ENCODE measurements around the gene LRRC36.

LRRC36 gene

GRCh38 chr16:67423015-67423414 lies 96.4 kb downstream of the LRRC36 start:
- no peak overlapping the region for H3K4me3 ChIP-seq (ENCODE audit: control insufficient read depth in 1 of 7, extremely low read depth in 1 of 7, insufficient read depth in 4 of 7, low read depth in 2 of 7, low read length in 6 of 7)
- DNase-seq, result no peak
- ChIA-PET POLR2A (no interaction called here), CTCF (interaction anchor here (1.9 to 10.0 kb wide), 2 partner anchors 12 to 41 kb away, joined by 4 to 149 read pairs; no protein-coding TSS in a partner anchor)
- H3K27me3 ChIP-seq (replicated peaks in 2 of 5; ENCODE audit: control insufficient read depth in 4 of 5, insufficient read depth in 5 of 5, low read length in 4 of 5), result peaks cover 2 to 21% (median 13%) of the 10 kb centered on the region in 5 experiments
- H3K9me3 ChIP-seq (ENCODE audit: control extremely low read depth in 1 of 5, control insufficient read depth in 4 of 5, insufficient read depth in 2 of 5, low read depth in 1 of 5, low read length in 4 of 5), result no peaks in the 10 kb centered on the region
- no peaks in the 10 kb centered on the region for H3K4me1 ChIP-seq (ENCODE audit: control extremely low read depth in 1 of 4, control insufficient read depth in 4 of 4, insufficient read depth in 4 of 4, low read length in 3 of 4)
- H3K27ac ChIP-seq (ENCODE audit: insufficient read depth in 1 of 2, low read depth in 1 of 2, low read length in 2 of 2, poor library complexity in 1 of 2, severe bottlenecking in 2 of 2), result no peak overlapping the region
- H3K36me3 ChIP-seq (ENCODE audit: control insufficient read depth in 4 of 4, insufficient read depth in 4 of 4, low read length in 3 of 4), result no peaks in the 10 kb centered on the region
- 98% methylated on average over 4 of the region's 5 CpGs for WGBS (ENCODE audit: insufficient coverage)

GRCh38 chr16:67423611-67424260 lies 97.1 kb downstream of the LRRC36 start:
- no peaks in the 10 kb centered on the region for H3K9me3 ChIP-seq (ENCODE audit: control extremely low read depth in 1 of 5, control insufficient read depth in 4 of 5, insufficient read depth in 2 of 5, low read depth in 1 of 5, low read length in 4 of 5)
- no peak for DNase-seq
- CTCF ChIA-PET, result interaction anchor here (1.9 to 10.0 kb wide), 5 partner anchors 12 to 40 kb away, joined by 4 to 149 read pairs (median 22); no protein-coding TSS in a partner anchor
- no peak overlapping the region for H3K4me3 ChIP-seq (ENCODE audit: control insufficient read depth in 1 of 7, extremely low read depth in 1 of 7, insufficient read depth in 4 of 7, low read depth in 2 of 7, low read length in 6 of 7)
- H3K27me3 ChIP-seq (replicated peaks in 2 of 5; ENCODE audit: control insufficient read depth in 4 of 5, insufficient read depth in 5 of 5, low read length in 4 of 5), result peaks cover 2 to 27% (median 13%) of the 10 kb centered on the region in 5 experiments
- POLR2A ChIA-PET, result no interaction called here
- 69% methylated on average over 4 of the region's 9 CpGs for WGBS (ENCODE audit: insufficient coverage)
- H3K4me1 ChIP-seq (ENCODE audit: control extremely low read depth in 1 of 4, control insufficient read depth in 4 of 4, insufficient read depth in 4 of 4, low read length in 3 of 4), result no peaks in the 10 kb centered on the region
- no peaks in the 10 kb centered on the region for H3K36me3 ChIP-seq (ENCODE audit: control insufficient read depth in 4 of 4, insufficient read depth in 4 of 4, low read length in 3 of 4)
- H3K27ac ChIP-seq (ENCODE audit: insufficient read depth in 1 of 2, low read depth in 1 of 2, low read length in 2 of 2, poor library complexity in 1 of 2, severe bottlenecking in 2 of 2), result no peak overlapping the region

GRCh38 chr16:67424261-67424615 lies 97.6 kb downstream of the LRRC36 start:
- H3K27me3 ChIP-seq (replicated peaks in 2 of 5; ENCODE audit: control insufficient read depth in 4 of 5, insufficient read depth in 5 of 5, low read length in 4 of 5), result peaks cover 2 to 32% (median 18%) of the 10 kb centered on the region in 5 experiments
- no peak for DNase-seq
- H3K4me3 ChIP-seq (ENCODE audit: control insufficient read depth in 1 of 7, extremely low read depth in 1 of 7, insufficient read depth in 4 of 7, low read depth in 2 of 7, low read length in 6 of 7), result no peak overlapping the region
- H3K4me1 ChIP-seq (ENCODE audit: control extremely low read depth in 1 of 4, control insufficient read depth in 4 of 4, insufficient read depth in 4 of 4, low read length in 3 of 4), result no peaks in the 10 kb centered on the region
- CTCF ChIA-PET, result interaction anchor here (1.9 to 10.0 kb wide), 6 partner anchors 9 to 39 kb away, joined by 4 to 149 read pairs (median 28); partner anchors contain the start of gene ZDHHC1
- 73% methylated on average over 5 of the region's 5 CpGs for WGBS (ENCODE audit: insufficient coverage)
- no peak overlapping the region for H3K27ac ChIP-seq (ENCODE audit: insufficient read depth in 1 of 2, low read depth in 1 of 2, low read length in 2 of 2, poor library complexity in 1 of 2, severe bottlenecking in 2 of 2)
- no peaks in the 10 kb centered on the region for H3K36me3 ChIP-seq (ENCODE audit: control insufficient read depth in 4 of 4, insufficient read depth in 4 of 4, low read length in 3 of 4)
- POLR2A ChIA-PET, result no interaction called here
- no peaks in the 10 kb centered on the region for H3K9me3 ChIP-seq (ENCODE audit: control extremely low read depth in 1 of 5, control insufficient read depth in 4 of 5, insufficient read depth in 2 of 5, low read depth in 1 of 5, low read length in 4 of 5)

- H3K9me3 ChIP-seq (ENCODE audit: control extremely low read depth in 1 of 5, control insufficient read depth in 4 of 5, insufficient read depth in 2 of 5, low read depth in 1 of 5, low read length in 4 of 5), result no peaks in the 10 kb centered on the region
- no peak overlapping the region for H3K4me3 ChIP-seq (ENCODE audit: control insufficient read depth in 1 of 7, extremely low read depth in 1 of 7, insufficient read depth in 4 of 7, low read depth in 2 of 7, low read length in 6 of 7)
- ChIA-PET CTCF (interaction anchor here (0.9 to 10.0 kb wide), 9 partner anchors 10 to 39 kb away, joined by 3 to 149 read pairs (median 6); partner anchors contain the start of gene ZDHHC1), POLR2A (no interaction called here)
- DNase-seq, result no peak
- no peaks in the 10 kb centered on the region for H3K36me3 ChIP-seq (ENCODE audit: control insufficient read depth in 4 of 4, insufficient read depth in 4 of 4, low read length in 3 of 4)
- peaks cover 0 to under 1% (median 0%) of the 10 kb centered on the region in 4 experiments for H3K4me1 ChIP-seq (ENCODE audit: control extremely low read depth in 1 of 4, control insufficient read depth in 4 of 4, insufficient read depth in 4 of 4, low read length in 3 of 4)
- H3K27me3 ChIP-seq (replicated peaks in 2 of 5; ENCODE audit: control insufficient read depth in 4 of 5, insufficient read depth in 5 of 5, low read length in 4 of 5), result peaks cover 2 to 41% (median 25%) of the 10 kb centered on the region in 5 experiments
- 85% methylated on average over 4 of the region's 6 CpGs for WGBS (ENCODE audit: insufficient coverage)
- no peak overlapping the region for H3K27ac ChIP-seq (ENCODE audit: insufficient read depth in 1 of 2, low read depth in 1 of 2, low read length in 2 of 2, poor library complexity in 1 of 2, severe bottlenecking in 2 of 2)
Observed at GRCh38 chr16:67425061-67425460, 98.4 kb downstream of the LRRC36 start.

GRCh38 chr16:67425580-67425979 lies 99.0 kb downstream of the LRRC36 start:
- POLR2A ChIA-PET, result no interaction called here
- Histone ChIP-seq H3K4me1 (ENCODE audit: control extremely low read depth in 1 of 4, control insufficient read depth in 4 of 4, insufficient read depth in 4 of 4, low read length in 3 of 4) (peaks cover 0 to 5% (median 4%) of the 10 kb centered on the region in 4 experiments), H3K9me3 (ENCODE audit: control extremely low read depth in 1 of 5, control insufficient read depth in 4 of 5, insufficient read depth in 2 of 5, low read depth in 1 of 5, low read length in 4 of 5) (no peaks in the 10 kb centered on the region), H3K4me3 (ENCODE audit: control insufficient read depth in 1 of 7, extremely low read depth in 1 of 7, insufficient read depth in 4 of 7, low read depth in 2 of 7, low read length in 6 of 7) (no peak overlapping the region), H3K36me3 (ENCODE audit: control insufficient read depth in 4 of 4, insufficient read depth in 4 of 4, low read length in 3 of 4) (no peaks in the 10 kb centered on the region), H3K27me3 (replicated peaks in 2 of 5; ENCODE audit: control insufficient read depth in 4 of 5, insufficient read depth in 5 of 5, low read length in 4 of 5) (peaks cover 2 to 46% (median 25%) of the 10 kb centered on the region in 5 experiments), H3K27ac (ENCODE audit: insufficient read depth in 1 of 2, low read depth in 1 of 2, low read length in 2 of 2, poor library complexity in 1 of 2, severe bottlenecking in 2 of 2) (no peak overlapping the region)
- CTCF ChIA-PET, result interaction anchor here (0.9 to 10.0 kb wide), 10 partner anchors 10 to 38 kb away, joined by 3 to 149 read pairs (median 4); partner anchors contain the start of gene ZDHHC1
- DNase-seq, result no peak
- 92% methylated on average over 3 of the region's 4 CpGs for WGBS (ENCODE audit: insufficient coverage)

GRCh38 chr16:67426022-67426421 lies 99.4 kb downstream of the LRRC36 start:
- H3K36me3 ChIP-seq (ENCODE audit: control insufficient read depth in 4 of 4, insufficient read depth in 4 of 4, low read length in 3 of 4), result no peaks in the 10 kb centered on the region
- H3K4me3 ChIP-seq (ENCODE audit: control insufficient read depth in 1 of 7, extremely low read depth in 1 of 7, insufficient read depth in 4 of 7, low read depth in 2 of 7, low read length in 6 of 7), result no peak overlapping the region
- 93% methylated on average over 4 of the region's 7 CpGs for WGBS (ENCODE audit: insufficient coverage)
- POLR2A ChIA-PET, result no interaction called here
- peaks cover 2 to 47% (median 25%) of the 10 kb centered on the region in 5 experiments for H3K27me3 ChIP-seq (replicated peaks in 2 of 5; ENCODE audit: control insufficient read depth in 4 of 5, insufficient read depth in 5 of 5, low read length in 4 of 5)
- CTCF ChIA-PET, result interaction anchor here (0.9 to 10.0 kb wide), 10 partner anchors 11 to 38 kb away, joined by 3 to 149 read pairs (median 4); partner anchors contain the start of gene ZDHHC1
- peaks cover 0 to 7% (median 6%) of the 10 kb centered on the region in 4 experiments for H3K4me1 ChIP-seq (ENCODE audit: control extremely low read depth in 1 of 4, control insufficient read depth in 4 of 4, insufficient read depth in 4 of 4, low read length in 3 of 4)
- DNase-seq, result no peak
- no peaks in the 10 kb centered on the region for H3K9me3 ChIP-seq (ENCODE audit: control extremely low read depth in 1 of 5, control insufficient read depth in 4 of 5, insufficient read depth in 2 of 5, low read depth in 1 of 5, low read length in 4 of 5)
- H3K27ac ChIP-seq (ENCODE audit: insufficient read depth in 1 of 2, low read depth in 1 of 2, low read length in 2 of 2, poor library complexity in 1 of 2, severe bottlenecking in 2 of 2), result no peak overlapping the region

GRCh38 chr16:67426950-67427349 lies 100.3 kb downstream of the LRRC36 start:
- Histone ChIP-seq H3K4me3 (ENCODE audit: control insufficient read depth in 1 of 7, extremely low read depth in 1 of 7, insufficient read depth in 4 of 7, low read depth in 2 of 7, low read length in 6 of 7) (no peak overlapping the region), H3K27me3 (replicated peaks in 2 of 5; ENCODE audit: control insufficient read depth in 4 of 5, insufficient read depth in 5 of 5, low read length in 4 of 5) (peaks cover 2 to 55% (median 29%) of the 10 kb centered on the region in 5 experiments), H3K36me3 (ENCODE audit: control insufficient read depth in 4 of 4, insufficient read depth in 4 of 4, low read length in 3 of 4) (no peaks in the 10 kb centered on the region), H3K9me3 (ENCODE audit: control extremely low read depth in 1 of 5, control insufficient read depth in 4 of 5, insufficient read depth in 2 of 5, low read depth in 1 of 5, low read length in 4 of 5) (no peaks in the 10 kb centered on the region), H3K27ac (ENCODE audit: insufficient read depth in 1 of 2, low read depth in 1 of 2, low read length in 2 of 2, poor library complexity in 1 of 2, severe bottlenecking in 2 of 2) (no peak overlapping the region), H3K4me1 (ENCODE audit: control extremely low read depth in 1 of 4, control insufficient read depth in 4 of 4, insufficient read depth in 4 of 4, low read length in 3 of 4) (peaks cover 0 to 16% (median 13%) of the 10 kb centered on the region in 4 experiments)
- POLR2A ChIA-PET, result interaction anchor here (0.6 kb wide), 1 partner anchor 120 kb away, joined by 5 read pairs; no protein-coding TSS in a partner anchor
- DNase-seq, result no peak
- WGBS (ENCODE audit: insufficient coverage), result 96% methylated on average over 7 of the region's 7 CpGs
- CTCF ChIA-PET, result interaction anchor here (0.9 to 10.0 kb wide), 9 partner anchors 10 to 37 kb away, joined by 3 to 149 read pairs (median 4); partner anchors contain the start of gene ZDHHC1
